Peyer's patch (tissue), 4 donors: ENCODE results near the gene FBXL19.

Experiments used
- POLR2A ChIP-seq, 2 donors: fragments of 450-650 bp; IDR thresholded peaks; one replicate each; pipeline ENCODE4 v1.5.1; 2017; ENCODE audit warnings: antibody characterized with exemption in 2 of 2, mild to moderate bottlenecking in 2 of 2, moderate library complexity in 2 of 2
- TF ChIP-seq, protein P1 (sequence below), 6 experiments: fragments of 450-650 bp in 4 of 6; fragments of 200-600 bp in 2 of 6; sonication (generic) in 1 of 6; IDR thresholded peaks; one replicate each; pipeline ENCODE4 v1.5.1; 2017 to 2019; ENCODE audit warnings: antibody characterized with exemption in 6 of 6, mild to moderate bottlenecking in 3 of 6, moderate library complexity in 1 of 6

DNA sequence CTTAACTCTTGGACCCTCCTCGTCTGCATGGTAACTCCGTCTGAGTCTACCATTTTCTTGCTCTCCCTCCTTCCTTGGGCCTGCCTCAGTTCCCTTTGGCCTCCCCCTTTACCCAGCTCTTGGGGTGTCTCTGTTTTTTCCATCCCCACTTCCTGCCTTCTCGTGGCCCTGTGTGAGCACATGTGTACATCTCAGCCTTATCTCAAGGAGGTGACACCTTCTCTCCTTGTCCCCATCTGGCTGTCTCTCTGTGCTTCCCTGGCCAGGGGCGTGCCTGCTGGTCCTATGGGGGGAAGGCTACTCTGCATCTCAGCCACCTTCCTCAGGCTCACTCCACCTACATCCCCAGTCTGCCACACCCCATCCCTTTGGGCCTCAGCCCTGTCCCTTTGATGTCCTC, 20.4 kb upstream of the FBXL19 start:
- TF ChIP-seq, protein P1, sequence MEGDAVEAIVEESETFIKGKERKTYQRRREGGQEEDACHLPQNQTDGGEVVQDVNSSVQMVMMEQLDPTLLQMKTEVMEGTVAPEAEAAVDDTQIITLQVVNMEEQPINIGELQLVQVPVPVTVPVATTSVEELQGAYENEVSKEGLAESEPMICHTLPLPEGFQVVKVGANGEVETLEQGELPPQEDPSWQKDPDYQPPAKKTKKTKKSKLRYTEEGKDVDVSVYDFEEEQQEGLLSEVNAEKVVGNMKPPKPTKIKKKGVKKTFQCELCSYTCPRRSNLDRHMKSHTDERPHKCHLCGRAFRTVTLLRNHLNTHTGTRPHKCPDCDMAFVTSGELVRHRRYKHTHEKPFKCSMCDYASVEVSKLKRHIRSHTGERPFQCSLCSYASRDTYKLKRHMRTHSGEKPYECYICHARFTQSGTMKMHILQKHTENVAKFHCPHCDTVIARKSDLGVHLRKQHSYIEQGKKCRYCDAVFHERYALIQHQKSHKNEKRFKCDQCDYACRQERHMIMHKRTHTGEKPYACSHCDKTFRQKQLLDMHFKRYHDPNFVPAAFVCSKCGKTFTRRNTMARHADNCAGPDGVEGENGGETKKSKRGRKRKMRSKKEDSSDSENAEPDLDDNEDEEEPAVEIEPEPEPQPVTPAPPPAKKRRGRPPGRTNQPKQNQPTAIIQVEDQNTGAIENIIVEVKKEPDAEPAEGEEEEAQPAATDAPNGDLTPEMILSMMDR (IDR thresholded peaks at IDR 0.05): no peak
- no peak for TF ChIP-seq POLR2A (IDR thresholded peaks at IDR 0.05)
